GM12878 (cell line): ENCODE data around the gene TAC3.
"Not testable (repeated sequence)": the region's sequence is repeated elsewhere in the genome, so short reads cannot be mapped to it uniquely, and the experiment has no call there.

ENCODE experiments used
- JUND ChIP-seq: IDR thresholded peaks from 2 replicates; pipeline ENCODE4 v1.6.1; 2012; ENCODE audit warnings: low read depth, mild to moderate bottlenecking, low read length, improper control_type of control experiment, moderate library complexity
- MXI1 ChIP-seq: fragments of 150-350 bp; IDR thresholded peaks from 2 replicates; pipeline ENCODE4 v1.6.1; 2011; ENCODE audit warnings: low read depth, mild to moderate bottlenecking, inconsistent platforms, low read length, improper control_type of control experiment
- NFYB ChIP-seq: IDR thresholded peaks from 2 replicates; pipeline ENCODE4 v1.6.1; 2011; ENCODE audit warnings: low read depth, mild to moderate bottlenecking, low read length, improper control_type of control experiment, moderate library complexity; ENCODE audit not compliant: insufficient read depth
- TF ChIP-seq, protein P1 (sequence below): IDR thresholded peaks from 2 replicates; pipeline ENCODE4 v1.6.1; 2012; ENCODE audit warnings: mild to moderate bottlenecking, low read depth, low read length
- TF ChIP-seq, protein P2 (sequence below), 3 experiments: IDR thresholded peaks in 2 of 3; conservative IDR thresholded peaks in 1 of 3; 2 replicates each; pipeline ENCODE4 v1.5.1; 2011; ENCODE audit warnings: low read depth in 3 of 3, low read length in 3 of 3, mild to moderate bottlenecking in 3 of 3, control low read depth in 2 of 3, moderate library complexity in 2 of 3, inconsistent platforms in 1 of 3, mixed read lengths in 1 of 3; ENCODE audit not compliant: control insufficient read depth in 2 of 3, insufficient read depth in 1 of 3; ENCODE audit errors: extremely low read depth in 1 of 3

DNA sequence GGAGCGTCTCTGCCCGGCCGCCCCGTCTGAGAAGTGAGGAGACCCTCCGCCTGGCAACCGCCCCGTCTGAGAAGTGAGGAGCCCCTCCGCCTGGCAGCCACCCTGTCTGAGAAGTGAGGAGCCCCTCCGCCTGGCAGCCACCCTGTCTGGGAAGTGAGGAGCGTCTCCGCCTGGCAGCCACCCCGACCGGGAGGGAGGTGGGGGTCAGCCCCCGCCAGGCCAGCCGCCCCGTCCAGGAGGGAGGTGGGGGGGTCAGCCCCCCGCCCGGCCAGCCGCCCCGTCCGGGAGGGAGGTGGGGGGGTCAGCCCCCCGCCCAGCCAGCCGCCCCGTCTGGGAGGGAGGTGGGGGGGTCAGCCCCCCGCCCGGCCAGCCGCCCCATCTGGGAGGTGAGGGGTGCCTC, 52.8 kb downstream of the TAC3 start:
- TF ChIP-seq, protein P1, sequence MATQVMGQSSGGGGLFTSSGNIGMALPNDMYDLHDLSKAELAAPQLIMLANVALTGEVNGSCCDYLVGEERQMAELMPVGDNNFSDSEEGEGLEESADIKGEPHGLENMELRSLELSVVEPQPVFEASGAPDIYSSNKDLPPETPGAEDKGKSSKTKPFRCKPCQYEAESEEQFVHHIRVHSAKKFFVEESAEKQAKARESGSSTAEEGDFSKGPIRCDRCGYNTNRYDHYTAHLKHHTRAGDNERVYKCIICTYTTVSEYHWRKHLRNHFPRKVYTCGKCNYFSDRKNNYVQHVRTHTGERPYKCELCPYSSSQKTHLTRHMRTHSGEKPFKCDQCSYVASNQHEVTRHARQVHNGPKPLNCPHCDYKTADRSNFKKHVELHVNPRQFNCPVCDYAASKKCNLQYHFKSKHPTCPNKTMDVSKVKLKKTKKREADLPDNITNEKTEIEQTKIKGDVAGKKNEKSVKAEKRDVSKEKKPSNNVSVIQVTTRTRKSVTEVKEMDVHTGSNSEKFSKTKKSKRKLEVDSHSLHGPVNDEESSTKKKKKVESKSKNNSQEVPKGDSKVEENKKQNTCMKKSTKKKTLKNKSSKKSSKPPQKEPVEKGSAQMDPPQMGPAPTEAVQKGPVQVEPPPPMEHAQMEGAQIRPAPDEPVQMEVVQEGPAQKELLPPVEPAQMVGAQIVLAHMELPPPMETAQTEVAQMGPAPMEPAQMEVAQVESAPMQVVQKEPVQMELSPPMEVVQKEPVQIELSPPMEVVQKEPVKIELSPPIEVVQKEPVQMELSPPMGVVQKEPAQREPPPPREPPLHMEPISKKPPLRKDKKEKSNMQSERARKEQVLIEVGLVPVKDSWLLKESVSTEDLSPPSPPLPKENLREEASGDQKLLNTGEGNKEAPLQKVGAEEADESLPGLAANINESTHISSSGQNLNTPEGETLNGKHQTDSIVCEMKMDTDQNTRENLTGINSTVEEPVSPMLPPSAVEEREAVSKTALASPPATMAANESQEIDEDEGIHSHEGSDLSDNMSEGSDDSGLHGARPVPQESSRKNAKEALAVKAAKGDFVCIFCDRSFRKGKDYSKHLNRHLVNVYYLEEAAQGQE: not testable (repeated sequence)
- TF ChIP-seq, protein P2, sequence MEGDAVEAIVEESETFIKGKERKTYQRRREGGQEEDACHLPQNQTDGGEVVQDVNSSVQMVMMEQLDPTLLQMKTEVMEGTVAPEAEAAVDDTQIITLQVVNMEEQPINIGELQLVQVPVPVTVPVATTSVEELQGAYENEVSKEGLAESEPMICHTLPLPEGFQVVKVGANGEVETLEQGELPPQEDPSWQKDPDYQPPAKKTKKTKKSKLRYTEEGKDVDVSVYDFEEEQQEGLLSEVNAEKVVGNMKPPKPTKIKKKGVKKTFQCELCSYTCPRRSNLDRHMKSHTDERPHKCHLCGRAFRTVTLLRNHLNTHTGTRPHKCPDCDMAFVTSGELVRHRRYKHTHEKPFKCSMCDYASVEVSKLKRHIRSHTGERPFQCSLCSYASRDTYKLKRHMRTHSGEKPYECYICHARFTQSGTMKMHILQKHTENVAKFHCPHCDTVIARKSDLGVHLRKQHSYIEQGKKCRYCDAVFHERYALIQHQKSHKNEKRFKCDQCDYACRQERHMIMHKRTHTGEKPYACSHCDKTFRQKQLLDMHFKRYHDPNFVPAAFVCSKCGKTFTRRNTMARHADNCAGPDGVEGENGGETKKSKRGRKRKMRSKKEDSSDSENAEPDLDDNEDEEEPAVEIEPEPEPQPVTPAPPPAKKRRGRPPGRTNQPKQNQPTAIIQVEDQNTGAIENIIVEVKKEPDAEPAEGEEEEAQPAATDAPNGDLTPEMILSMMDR (IDR thresholded peaks at IDR 0.05 in 2 of 3, conservative IDR thresholded peaks at IDR 0.05 in 1 of 3; ENCODE audit: control insufficient read depth in 2 of 3, extremely low read depth in 1 of 3, insufficient read depth in 1 of 3, low read depth in 3 of 3, low read length in 3 of 3): not testable (repeated sequence)
- not testable (repeated sequence) for TF ChIP-seq MXI1, NFYB, JUND
